Kidney glomerular epithelial cell (primary cell): ENCODE measurements around the gene TMEM33.
A peak's percentile ranks its signal among the peaks of the same experiment; 100 is the strongest.
"Not testable (repeated sequence)": the region's sequence is repeated elsewhere in the genome, so short reads cannot be mapped to it uniquely, and the experiment has no call there.

Experiments
- DNase-seq: peaks from one replicate; lab custom pipeline; 2025; lab: John Stamatoyannopoulos, UW

Gene TMEM33, protein sequence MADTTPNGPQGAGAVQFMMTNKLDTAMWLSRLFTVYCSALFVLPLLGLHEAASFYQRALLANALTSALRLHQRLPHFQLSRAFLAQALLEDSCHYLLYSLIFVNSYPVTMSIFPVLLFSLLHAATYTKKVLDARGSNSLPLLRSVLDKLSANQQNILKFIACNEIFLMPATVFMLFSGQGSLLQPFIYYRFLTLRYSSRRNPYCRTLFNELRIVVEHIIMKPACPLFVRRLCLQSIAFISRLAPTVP

DNA sequence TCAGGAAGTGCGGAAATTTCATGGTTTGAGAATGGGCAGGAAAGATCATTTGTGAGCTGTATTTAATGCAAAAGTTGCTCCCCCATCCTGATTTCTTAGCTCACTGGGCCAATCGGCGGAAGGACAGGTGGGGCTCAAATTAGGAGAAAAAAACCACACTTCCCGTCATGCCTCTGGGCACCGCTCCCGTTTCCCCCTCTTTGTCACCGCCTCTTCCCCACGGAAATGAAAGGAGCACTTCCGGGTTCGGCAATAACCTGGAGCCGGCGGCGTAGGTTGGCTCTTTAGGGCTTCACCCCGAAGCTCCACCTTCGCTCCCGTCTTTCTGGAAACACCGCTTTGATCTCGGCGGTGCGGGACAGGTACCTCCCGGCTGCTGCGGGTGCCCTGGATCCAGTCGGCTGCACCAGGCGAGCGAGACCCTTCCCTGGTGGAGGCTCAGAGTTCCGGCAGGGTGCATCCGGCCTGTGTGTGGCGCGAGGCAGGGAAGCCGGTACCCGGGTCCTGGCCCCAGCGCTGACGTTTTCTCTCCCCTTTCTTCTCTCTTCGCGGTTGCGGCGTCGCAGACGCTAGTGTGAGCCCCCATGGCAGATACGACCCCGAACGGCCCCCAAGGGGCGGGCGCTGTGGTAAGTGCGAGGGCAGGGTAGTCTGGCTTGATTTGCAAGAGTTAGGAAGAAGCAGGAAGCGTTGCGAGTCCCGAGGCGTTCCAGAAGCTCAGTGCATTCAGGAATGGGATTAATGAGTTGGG is at the start of gene TMEM33:
Gene TMEM33, plus strand, starts transcription at position 529 of the 751 bp plus-strand sequence. Its CDS starts 56 bp downstream, at position 585.
- DNase-seq = peak; percentile 64

DNA sequence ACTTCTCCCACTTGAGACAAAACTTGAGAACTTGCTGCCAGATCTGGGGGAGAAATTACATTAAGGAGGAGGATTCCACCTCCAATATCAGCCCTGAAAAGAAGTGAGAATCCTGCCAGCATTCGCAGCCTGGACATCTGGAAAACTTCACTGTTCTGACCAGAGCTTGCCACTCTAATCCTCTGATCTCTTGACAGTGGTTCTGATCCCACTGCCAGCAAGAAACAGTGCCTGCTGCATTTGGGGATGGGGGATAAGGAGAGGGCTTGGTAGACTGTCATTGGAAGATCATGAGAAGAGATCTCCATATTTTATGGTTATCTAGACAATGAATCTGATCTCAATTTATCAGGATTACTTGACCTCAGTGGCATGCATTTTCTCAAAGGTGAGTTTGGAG is 49.8 kb upstream of the TMEM33 start:
- no peak for DNase-seq

DNA sequence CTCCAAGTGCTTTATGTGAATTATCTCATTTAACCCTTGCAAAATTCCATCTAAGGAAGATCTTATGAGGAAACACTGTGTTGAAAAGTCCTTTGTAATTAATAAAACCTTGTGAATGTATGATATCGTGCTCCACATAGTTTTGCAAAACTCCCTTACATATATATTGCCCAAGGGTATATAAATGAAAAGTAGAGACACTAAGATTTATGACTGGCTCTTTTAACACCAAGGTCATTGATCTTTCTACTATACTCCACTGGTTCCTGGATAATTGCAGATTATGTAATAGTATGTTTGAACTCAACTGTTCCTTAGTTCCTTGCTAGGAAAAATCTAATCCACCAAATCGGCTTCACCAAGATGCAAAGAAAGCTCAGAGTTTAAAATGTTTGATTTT is 48.0 kb upstream of the TMEM33 start:
- DNase-seq = no peak

DNA sequence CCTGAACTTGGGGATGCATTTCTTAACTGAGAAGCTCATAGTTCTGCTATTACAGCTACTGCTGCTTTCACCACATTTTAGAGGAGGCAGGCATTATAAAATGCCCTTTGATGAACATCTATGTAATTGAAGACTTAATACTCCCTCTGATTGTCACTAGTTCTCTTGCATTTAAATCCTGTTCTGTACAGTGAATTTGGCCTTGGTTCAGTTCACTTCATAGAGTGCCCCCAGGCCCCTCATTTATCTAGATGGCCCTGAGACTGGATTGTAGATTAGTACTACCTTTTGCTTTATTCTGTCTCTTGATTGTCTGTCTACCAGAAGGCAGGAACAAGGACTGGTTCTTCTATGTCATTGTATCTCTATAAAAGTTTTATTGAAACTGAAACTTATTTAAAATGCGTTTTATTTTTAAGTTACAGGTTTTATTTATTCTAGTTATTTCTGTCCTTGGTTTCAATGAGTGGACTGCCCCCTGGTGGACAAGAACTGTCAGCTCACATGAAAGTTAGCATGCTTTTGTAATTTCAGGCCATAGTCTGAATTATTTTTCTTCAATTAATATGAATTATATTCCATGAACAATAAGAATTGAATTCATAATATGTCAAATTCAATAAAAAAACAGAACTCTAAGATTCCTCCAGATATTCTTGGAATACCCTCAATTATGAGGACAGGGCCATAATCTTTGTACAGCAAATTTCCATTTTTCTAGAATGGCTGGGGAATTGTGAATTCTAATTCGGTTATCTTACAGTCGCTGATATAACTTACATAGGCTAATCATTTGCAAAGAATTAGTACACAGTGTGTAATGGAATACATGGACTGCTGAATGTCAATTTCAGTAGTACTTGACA is 47.2 kb upstream of the TMEM33 start:
- peak; percentile 32 for DNase-seq

DNA sequence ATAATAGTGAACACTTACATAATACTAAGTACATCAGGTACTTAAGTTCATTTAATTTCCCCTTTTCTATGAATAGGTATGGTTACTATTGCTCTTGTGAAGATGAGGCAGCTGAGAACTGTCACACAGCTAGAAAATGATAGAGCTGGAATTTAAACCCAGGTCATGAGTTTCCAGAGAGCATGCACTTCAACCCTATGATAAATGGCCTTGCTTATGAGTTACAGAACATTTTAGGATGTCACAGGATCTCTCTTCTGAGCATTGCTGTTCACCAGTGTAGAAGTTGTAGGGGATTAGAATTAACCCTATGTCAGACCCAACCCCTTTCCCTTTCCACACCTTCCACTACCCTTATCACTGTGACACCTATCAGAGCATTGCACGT is 46.5 kb upstream of the TMEM33 start:
- DNase-seq = no peak

DNA sequence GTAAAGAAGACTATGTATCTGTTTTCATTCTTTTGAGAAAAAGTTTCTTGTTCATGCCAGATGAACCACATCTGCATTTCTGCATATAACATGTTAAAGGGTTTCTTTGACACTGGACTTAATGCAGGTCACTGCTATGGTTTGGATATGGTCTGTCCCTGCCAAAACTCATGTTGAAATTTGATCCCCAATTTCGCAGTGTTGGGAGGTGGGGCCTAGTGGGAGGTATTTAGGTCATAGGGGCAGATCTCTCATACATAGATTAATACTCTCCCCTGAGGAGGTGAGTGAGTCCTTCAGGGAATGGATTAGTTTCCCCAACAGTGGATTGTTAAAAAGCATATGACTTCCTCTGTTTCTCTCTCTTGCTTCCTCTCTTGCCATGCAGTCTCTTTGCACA is 45.9 kb upstream of the TMEM33 start:
- no peak for DNase-seq

DNA sequence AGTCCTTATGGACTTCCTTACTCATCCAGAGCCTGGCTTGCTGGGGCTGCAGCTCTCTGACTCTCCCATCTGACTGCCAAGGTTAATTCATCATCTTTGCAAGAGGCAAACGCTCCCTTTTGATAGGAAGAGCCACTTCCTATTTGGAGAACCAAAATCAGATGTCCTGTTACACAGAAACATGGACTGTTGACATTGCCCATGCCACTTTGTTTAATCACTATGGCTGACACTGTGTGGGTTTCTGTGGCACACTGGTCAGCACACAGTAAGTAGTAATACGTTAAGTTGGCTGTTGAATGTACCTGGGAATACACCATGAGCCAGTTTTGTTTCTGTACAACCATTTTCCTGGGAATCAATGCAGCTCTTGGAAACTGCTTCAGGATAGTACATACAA is 45.1 kb upstream of the TMEM33 start:
- no peak for DNase-seq

DNA sequence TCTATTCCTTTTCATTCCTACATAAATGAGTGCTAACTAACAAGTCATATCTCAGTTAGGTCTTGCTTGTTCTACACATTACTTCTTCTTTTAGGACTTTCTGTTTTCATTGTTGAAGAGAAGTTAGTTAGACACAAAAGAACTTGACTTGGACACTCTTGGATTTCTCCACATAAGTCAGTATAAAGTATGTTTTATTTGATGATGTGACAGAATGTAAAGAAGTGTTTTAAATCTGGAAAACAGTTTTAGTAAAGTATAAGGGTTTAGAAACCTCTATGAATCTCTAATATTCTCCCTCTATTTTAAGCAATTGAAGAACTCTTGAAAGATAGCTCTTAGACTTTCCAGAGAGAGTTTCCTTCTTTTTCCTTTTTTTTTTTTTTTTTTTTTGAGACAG is 38.6 kb upstream of the TMEM33 start:
- no peak for DNase-seq

DNA sequence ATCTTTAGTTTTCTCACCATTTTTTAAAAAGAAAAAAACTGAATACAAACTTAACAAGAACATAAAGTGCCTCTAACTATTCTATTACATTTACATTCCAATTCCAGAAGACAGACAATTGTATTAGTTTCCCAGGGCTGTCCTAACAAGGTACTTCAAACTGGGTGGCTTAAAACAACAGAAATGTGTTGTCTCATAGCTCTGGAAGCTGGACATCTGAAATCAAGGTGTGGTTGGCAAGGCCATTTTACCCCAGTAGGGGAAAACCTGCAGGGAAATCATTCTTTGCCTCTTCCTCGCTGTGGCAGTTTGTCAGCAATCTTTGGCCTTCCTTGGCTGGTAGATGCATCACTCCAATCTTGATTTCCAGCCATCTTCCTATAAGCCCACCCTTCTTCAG is 37.5 kb upstream of the TMEM33 start:
- DNase-seq = no peak

DNA sequence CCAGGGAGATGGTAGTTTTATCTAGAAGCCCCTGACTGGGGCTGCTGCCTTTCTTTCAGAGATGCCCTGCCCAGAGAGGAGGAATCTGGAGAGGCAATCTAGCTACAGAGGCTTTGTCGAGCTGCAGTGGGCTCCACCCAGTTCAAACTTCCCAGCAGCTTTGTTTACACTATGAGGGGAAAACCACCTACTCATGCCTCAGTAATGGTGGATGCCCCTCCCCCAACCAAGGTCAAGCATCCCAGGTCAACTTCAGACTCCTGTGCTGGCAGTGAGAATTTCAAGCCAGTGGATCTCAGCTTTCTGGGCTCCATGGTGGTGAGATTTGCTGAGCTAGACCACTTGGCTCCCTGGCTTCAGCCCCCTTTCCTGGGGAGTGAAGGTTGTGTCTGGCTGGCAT is 26.1 kb upstream of the TMEM33 start:
- DNase-seq = not testable (repeated sequence)

DNA sequence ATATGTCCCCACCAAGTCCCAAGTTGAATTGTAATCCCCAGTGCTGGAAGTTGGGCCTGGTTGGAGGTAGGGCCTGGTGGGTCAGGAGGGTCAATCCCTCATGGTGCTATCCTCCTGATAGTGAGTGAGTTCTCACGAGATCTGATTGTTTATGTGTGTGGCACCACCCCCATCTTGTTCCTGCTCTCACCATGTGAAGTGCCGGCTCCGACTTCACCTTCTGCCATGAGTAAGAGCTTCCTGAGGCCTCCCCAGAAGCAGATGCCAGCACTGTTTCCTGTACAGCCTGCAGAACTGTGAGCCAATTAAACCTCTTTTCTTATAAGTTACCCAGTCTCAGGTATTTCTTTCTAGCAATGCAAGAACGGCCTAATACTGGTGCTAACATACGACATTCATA is 22.7 kb upstream of the TMEM33 start:
- DNase-seq = no peak

DNA sequence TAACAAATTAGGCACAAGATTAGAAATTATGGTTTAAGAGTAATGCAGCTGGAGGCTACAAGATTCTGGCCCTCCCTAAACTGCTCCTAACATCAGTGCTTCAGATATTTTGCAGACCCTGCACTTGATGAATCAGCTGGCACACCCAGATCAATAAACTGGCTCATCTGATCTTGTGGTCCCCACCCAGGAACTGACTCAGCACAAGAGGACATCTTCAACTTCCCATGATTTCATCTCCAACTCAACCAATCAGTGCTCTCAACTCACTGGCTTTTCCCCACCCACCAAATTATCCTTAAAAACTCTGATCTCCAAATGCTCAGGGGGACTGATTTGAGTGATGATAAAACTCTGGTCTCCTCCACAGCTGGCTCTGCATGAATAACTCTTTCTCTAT is 21.7 kb upstream of the TMEM33 start:
- no peak for DNase-seq

DNA sequence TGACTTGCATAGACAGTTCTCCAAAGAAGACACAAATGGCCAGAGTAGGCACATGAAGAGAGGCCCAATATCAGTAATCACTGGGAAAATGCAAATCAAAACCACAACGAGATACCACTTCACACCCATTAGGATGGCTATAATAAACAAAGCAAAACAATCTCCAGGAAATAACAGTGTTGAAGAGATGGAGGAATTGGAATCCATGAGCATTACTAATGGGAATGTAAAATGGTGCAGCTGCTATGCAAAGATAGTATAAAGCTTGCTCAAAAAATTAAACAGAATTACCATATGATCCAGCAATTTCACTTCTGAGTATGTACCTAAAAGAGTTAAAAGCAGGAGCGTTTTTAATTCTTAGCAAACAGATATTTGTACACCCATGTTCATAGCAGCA is 17.0 kb upstream of the TMEM33 start:
- DNase-seq = no peak

DNA sequence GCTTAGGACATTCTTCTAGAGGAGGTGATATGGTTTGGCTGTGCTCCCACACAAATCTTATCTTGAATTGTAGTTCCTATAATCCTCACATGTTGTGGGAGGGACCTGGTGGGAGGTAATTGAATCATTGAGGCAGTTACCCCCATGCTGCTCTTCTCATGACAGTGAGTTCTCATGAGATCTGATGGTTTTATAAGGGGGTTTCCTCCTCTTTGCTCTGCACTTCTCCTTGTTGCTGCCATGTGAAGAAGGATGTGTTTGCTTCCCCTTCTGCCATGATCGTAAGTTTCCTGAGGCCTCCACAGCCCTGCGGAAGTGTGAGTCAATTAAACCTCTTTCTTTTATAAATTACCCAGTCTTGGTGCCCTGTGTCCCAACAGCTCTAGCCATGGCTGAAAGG is 14.8 kb upstream of the TMEM33 start:
- not testable (repeated sequence) for DNase-seq

DNA sequence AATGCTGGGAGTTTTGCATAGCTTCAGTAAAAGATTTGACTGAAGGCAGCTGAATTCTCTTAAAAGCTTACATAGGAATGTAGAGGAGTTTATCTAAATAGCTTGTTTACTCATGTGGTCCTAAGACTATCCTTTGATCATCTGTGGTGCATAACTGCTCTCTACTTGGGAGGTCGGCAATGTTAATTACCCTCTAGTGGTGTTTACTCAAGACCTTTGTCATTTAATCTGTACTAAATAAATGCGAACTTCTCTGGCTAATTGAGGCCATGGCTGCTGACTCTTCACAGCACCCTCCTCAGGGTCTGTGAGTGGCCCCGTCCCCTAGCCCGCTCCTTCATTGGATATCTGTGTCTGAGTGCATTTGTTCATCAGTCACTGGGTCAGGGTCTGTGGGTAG is 13.8 kb upstream of the TMEM33 start:
- no peak for DNase-seq

DNA sequence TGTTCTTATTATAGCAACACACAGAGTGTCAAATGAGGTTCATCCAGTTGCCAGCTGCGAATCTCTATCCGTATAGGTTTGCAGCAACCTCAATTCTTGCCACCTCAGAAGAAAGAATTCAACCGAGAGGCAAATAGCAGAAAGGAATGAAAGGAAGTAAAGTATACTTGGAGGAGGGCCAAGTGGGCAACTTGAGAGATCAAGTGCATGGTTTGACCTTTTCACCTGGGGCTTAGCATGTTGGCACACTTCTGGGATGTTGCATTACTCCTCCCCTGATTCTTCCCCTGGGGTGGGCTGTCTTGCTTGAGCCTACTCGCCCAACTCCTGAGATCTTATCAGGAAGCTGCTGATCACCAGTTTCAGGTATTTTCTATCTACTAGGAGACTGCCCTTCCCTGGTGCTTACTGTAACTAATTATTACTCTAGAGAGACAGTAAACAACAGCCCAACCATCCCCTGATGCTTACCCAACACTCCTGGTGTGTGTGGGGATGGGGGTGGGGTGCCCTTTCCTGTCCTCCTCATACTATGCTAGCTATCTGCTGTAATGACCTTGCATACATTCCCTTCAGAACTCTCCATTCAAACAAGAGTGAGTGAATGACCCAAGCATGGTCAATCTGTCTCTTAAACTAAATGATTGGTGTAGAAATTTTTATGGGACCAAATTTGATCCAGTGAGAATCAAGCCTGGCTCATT is 7.3 kb upstream of the TMEM33 start:
- no peak for DNase-seq

DNA sequence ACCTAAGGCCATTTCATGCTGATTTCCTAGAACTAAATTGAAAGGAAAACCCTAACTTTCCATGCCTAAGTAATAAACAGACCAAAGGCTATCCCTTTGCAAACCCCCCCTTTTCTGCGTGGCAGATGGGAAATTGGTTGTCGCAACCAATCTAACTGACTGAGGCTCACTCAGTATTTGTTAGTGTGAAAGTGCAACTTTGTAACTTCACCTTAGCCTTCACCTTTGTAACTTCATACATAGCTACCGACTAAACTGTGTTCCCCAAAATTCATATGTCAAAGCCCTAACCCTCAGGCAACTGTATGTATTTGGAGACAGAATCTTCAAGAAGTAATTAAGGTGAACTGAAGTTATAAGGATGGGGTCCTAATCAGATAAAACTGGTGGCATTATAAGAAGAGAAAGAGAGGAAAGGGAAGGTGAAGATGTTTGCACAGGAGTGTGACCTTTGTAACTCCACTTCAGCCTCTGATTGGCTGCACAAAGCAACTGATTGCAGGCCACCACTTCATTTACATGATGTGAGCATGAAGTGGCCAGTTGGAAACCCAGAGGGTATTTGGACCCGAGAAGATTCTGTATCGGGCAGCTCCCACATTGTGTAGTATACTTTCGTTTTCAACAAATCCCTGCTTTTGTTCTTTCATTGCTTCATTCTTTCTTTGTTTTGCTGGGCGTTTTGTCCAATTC is 4.9 kb upstream of the TMEM33 start:
- DNase-seq = no peak

DNA sequence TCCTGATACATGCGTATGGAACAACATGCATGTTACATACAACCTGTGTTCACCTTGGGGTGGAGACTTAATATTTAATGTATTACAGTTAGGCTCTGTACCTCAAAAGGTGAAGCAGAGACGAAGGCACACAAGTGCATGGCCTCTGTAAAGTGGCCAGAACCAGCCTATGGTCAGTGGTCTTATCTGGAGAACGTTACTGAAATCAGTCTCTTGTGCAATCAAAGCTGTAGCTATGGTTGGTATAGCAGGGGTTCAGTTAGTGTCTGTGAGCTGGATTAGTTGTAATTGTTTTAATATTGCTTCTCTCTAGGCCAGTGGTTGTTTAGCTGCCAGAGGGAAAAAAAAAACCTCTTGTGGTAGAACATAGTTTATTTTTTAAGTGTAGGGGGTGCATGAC is 2.2 kb upstream of the TMEM33 start:
- no peak for DNase-seq

DNA sequence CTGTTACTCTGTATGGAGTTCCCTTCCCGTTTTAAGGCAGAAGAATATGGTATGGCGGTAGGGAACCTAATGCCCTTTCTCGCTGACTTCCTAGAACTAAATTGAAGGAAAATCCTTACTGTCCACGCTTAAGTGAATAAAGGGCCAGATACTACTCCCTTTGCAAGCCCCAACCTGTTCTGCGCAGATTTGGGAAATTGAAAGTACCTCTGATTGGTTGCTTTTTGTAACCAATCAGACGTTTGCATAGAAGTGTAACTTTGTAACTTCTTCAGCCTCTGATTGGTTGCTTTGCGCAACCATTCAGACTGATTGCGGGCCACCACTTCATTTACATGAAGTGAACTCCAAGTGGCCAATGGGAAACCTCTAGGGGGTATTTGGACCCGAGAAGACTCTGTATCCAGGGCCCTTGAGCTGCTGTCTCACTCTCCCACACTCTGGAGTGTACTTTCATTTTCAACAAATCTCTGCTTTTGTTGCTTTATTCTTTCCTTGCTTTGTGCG is 1.2 kb upstream of the TMEM33 start:
- DNase-seq = no peak

DNA sequence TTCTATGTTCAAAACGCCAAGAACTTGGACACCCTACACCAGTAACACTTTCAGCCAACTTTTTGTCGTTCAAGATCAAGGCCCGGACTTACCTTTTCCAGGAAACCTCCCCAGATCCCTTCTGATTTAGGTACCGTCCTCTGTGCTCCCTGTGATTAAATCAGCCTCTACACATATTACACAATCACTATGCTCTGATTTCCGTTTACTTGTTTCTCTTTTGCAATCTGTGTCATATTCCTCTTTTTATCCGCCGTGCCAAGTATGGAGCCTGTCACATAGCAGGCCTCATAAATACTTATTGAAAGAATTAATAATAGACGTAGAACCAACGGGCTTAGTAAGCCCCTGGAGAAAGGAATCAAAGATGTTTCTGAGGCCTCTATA is 722 bp upstream of the TMEM33 start:
- DNase-seq = no peak

DNA sequence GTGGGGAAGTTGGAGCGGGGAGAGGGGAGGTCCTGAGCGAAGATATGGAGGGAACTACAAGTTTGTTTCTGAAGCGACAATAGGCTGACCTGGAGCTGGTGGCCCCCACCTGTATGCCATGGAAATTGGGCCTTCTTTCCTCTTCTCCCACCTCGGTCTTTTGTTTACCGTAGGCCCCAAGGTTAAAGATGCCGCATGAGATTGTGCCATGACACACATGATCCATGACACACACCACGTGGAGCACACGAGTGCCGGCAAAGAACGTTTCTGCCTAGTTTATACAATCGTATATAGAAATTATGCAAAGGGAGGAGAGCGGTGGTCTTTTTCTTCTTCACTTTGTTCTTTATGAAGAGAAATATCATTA is 408 bp downstream of the TMEM33 start:
- peak; percentile 2 for DNase-seq
